Ascending aorta (tissue), 2 donors: ENCODE data around the gene STK4. TPM values are rescaled to one million over a fixed set of nuclear protein-coding genes. Genes with fewer than 3 reads are reported as not detected.

Experiments
- DNase-seq, 2 donors: peaks; one replicate each; pipeline ENCODE4 v3.0.0-alpha.2; 2019; ENCODE audit warnings: low spot score in 2 of 2
- H3K27ac ChIP-seq, 2 donors: fragments of 200-600 bp; sonication (generic); one replicate each; pipeline ENCODE4 v1.5.1; 2016 to 2017; ENCODE audit warnings: mild to moderate bottlenecking in 1 of 2
- H3K27me3 ChIP-seq: fragments of 200-600 bp; sonication (generic); one replicate; pipeline ENCODE4 v1.5.1; 2017
- H3K36me3 ChIP-seq, 2 donors: fragments of 200-600 bp; sonication (generic); one replicate each; pipeline ENCODE4 v1.5.1; 2016
- H3K4me1 ChIP-seq, 2 donors: fragments of 200-600 bp; sonication (generic); one replicate each; pipeline ENCODE4 v1.5.1; 2016 to 2017; ENCODE audit warnings: mild to moderate bottlenecking in 1 of 2
- H3K4me3 ChIP-seq, 2 donors: fragments of 200-600 bp; sonication (generic); one replicate each; pipeline ENCODE4 v1.5.1; 2016 to 2017; ENCODE audit warnings: mild to moderate bottlenecking in 1 of 2
- H3K9me3 ChIP-seq, 2 donors: fragments of 200-600 bp; sonication (generic); one replicate each; pipeline ENCODE4 v1.5.1; 2016
- intact Hi-C: fragments of 100-400 bp; cut with DNase I; formaldehyde crosslinking; loops from one replicate; pipeline ENCODE4 v1.15.1; 2023
- total RNA-seq: library from RNA; depleted of rRNA; stranded (reverse); fragments of >200 nt; gene quantifications from one replicate; pipeline ENCODE4 v1.1.0, GENCODE V29; 2016
- TF ChIP-seq, protein P1 (sequence below), 3 experiments: fragments of 200-600 bp in 2 of 3; fragments of 450-650 bp in 1 of 3; sonication (generic) in 2 of 3; IDR thresholded peaks; one replicate each; pipeline ENCODE4 v1.5.1; 2016 to 2019; ENCODE audit warnings: antibody characterized with exemption in 3 of 3, mild to moderate bottlenecking in 1 of 3, moderate library complexity in 1 of 3

STK4 gene
- total RNA-seq, 1 donor from 2014 or later: 20.6 TPM

DNA sequence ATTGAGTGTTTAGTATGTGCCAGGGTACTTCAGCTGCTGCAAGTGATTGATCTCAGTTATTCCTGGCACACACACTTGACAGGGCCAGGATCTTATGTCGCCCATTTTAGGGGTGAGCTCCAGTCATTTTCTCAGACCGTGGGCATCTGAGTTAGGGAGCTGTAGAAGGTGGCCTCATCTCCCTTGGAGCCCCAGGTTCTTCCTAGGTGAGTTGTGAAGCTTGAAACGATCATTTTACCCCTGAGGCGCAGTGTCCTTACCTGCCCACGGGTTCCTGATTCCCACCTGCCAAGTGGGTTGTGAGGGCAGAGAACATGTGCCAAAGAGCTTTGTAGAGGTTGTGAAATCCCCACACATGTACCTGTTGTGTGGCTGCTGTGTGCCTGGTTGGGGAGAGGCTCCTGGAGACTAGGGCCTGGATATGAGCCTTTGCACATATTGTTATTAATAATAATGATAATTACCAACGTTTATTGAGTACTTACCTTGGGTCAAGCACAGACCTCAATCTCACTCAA is 135.1 kb downstream of the STK4 start:
- TF ChIP-seq, protein P1, sequence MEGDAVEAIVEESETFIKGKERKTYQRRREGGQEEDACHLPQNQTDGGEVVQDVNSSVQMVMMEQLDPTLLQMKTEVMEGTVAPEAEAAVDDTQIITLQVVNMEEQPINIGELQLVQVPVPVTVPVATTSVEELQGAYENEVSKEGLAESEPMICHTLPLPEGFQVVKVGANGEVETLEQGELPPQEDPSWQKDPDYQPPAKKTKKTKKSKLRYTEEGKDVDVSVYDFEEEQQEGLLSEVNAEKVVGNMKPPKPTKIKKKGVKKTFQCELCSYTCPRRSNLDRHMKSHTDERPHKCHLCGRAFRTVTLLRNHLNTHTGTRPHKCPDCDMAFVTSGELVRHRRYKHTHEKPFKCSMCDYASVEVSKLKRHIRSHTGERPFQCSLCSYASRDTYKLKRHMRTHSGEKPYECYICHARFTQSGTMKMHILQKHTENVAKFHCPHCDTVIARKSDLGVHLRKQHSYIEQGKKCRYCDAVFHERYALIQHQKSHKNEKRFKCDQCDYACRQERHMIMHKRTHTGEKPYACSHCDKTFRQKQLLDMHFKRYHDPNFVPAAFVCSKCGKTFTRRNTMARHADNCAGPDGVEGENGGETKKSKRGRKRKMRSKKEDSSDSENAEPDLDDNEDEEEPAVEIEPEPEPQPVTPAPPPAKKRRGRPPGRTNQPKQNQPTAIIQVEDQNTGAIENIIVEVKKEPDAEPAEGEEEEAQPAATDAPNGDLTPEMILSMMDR (IDR thresholded peaks at IDR 0.05): no peak
- Histone ChIP-seq H3K27ac (no peak overlapping the region), H3K9me3 (no peaks in the 10 kb centered on the region), H3K4me3 (no peak overlapping the region), H3K4me1 (no peaks in the 10 kb centered on the region), H3K36me3 (no peaks in the 10 kb centered on the region), H3K27me3 (no peaks in the 10 kb centered on the region)
- intact Hi-C loops: no loop called here
- DNase-seq: no peak

DNA sequence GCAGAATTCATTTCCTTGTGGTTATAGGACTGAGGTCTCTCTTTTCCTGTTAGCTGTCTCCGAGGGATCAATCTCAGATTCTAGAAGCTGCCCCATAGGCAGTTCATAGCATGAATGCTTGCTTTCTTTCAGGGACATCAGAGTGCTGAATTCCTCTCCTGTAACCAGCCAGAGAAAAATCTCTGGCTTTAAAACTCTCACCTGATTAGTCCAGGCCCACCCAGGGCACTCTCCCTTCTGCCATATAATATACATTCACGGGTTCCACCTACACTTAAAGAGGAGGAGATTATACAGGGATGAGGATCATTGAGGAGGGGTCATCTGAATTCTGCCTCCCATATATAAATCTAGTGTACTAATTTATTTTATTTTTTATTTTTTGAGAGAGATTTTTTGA is 136.8 kb downstream of the STK4 start:
- Histone ChIP-seq H3K4me1 (no peaks in the 10 kb centered on the region), H3K36me3 (no peaks in the 10 kb centered on the region), H3K4me3 (no peak overlapping the region), H3K27me3 (no peaks in the 10 kb centered on the region), H3K27ac (no peak overlapping the region), H3K9me3 (no peaks in the 10 kb centered on the region)
- TF ChIP-seq, protein P1 (IDR thresholded peaks at IDR 0.05): no peak
- intact Hi-C loops: no loop called here
- DNase-seq: no peak

DNA sequence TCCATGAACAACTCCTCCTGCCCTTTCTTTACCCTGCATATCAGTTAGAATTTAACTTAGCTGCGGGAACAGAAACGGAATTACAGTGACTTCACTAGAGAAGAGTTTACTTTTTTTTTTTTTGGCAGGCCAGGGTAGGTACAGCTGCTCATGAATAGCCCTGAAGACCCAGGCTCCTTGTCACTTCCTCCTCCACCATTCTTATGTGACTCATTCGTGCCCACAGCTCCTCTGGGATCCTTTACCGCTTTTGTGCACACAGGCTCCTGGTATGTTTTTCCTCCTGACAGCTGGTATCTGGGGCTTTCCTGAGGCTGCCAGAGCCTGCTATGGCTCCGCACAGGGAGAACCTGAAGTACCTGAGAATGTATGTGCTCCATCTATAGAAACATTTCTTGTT is 138.5 kb downstream of the STK4 start:
- no peak for DNase-seq
- Histone ChIP-seq H3K9me3 (no peaks in the 10 kb centered on the region), H3K27me3 (no peaks in the 10 kb centered on the region), H3K4me1 (no peaks in the 10 kb centered on the region), H3K27ac (no peak overlapping the region), H3K36me3 (no peaks in the 10 kb centered on the region), H3K4me3 (no peak overlapping the region)
- TF ChIP-seq, protein P1 (IDR thresholded peaks at IDR 0.05): no peak
- intact Hi-C loops: no loop called here

DNA sequence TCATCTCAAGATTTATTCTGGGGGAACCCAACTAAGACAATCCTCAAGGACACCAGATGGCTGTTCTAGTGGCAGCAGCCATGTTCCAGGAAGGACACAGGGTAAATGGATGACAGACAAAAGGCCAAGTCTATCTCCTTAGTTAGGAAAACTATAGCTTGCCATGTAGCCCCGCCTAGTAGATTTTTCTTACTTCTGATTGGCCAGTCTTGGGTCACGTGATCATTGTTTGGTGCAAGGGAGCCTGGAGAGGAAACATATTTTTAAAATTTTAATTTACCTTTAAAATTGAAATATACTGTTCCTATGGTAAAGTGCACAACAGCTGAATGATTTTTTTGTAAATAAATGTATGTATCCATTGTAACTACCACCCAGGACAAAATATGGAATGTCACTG is 139.0 kb downstream of the STK4 start:
- no peaks in the 10 kb centered on the region for H3K27me3 ChIP-seq
- H3K36me3 ChIP-seq: no peaks in the 10 kb centered on the region
- intact Hi-C loops: no loop called here
- DNase-seq: no peak
- no peaks in the 10 kb centered on the region for H3K4me1 ChIP-seq
- no peak overlapping the region for H3K27ac ChIP-seq
- H3K4me3 ChIP-seq: no peak overlapping the region
- H3K9me3 ChIP-seq: no peaks in the 10 kb centered on the region
- TF ChIP-seq, protein P1 (IDR thresholded peaks at IDR 0.05): no peak

DNA sequence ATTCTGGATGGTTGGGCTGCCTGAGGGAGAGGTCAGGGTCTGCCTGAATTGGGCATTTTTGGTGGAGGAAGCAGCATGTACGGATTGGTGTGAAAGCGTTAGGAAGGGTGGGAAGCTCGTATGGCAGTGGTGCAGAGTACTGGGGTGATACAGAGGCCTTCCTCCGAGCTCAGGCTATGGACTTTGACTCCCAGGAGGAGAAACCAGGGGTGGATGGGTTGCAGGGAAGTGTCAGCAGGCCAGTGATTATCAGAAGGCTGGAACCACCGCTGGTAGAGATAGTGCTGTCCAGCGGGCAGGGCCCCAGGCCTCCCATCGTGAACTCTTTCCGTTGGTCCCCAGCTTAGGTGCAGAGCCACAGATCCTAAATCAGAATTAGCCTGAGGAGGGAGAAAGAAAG is 143.3 kb downstream of the STK4 start:
- TF ChIP-seq, protein P1 (IDR thresholded peaks at IDR 0.05): no peak
- no peak for DNase-seq
- Histone ChIP-seq H3K36me3 (no peaks in the 10 kb centered on the region), H3K4me1 (no peaks in the 10 kb centered on the region), H3K9me3 (no peaks in the 10 kb centered on the region), H3K4me3 (no peak overlapping the region), H3K27ac (no peak overlapping the region), H3K27me3 (no peaks in the 10 kb centered on the region)
- intact Hi-C loops: no loop called here

DNA sequence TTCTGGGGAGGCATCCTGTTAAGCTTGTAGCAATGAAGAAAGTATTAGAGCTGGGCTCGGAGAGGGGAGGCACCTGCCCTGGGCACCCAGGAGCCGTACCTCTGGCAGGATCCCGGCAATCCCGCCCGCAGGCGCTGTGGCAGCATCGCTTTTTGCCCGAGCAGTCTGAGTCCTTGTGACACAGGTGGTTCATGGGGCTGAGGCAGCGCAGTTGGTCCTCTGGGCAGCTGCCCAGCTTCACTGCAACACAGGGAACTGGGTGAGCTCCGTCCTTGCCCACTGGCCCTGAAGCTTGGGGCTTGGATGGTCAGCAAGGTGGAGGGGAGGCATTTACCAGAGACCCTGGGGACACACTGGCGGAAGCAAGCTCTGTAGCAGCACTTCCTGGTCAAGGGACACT is 144.0 kb downstream of the STK4 start:
- intact Hi-C loops: no loop called here
- TF ChIP-seq, protein P1 (IDR thresholded peaks at IDR 0.05): no peak
- Histone ChIP-seq H3K9me3 (no peaks in the 10 kb centered on the region), H3K27ac (no peak overlapping the region), H3K27me3 (no peaks in the 10 kb centered on the region), H3K4me1 (no peaks in the 10 kb centered on the region), H3K36me3 (no peaks in the 10 kb centered on the region), H3K4me3 (no peak overlapping the region)
- DNase-seq: no peak
